ENCODE data around the gene CMC4.

- TF ChIP-seq POLR2AphosphoS5 (IDR thresholded peaks at IDR 0.05; ENCODE audit: low read depth), result no peak
- no peak for TF ChIP-seq CTCF (IDR thresholded peaks at IDR 0.05; ENCODE audit: insufficient read depth, low read length)
- TF ChIP-seq REST (IDR thresholded peaks at IDR 0.05; ENCODE audit: insufficient replicate concordance, low read depth), result no peak
- no peak for TF ChIP-seq SPI1 (IDR thresholded peaks at IDR 0.05; ENCODE audit: borderline replicate concordance, low read depth)
Measured at GRCh38 chrX:155112171-155112570, 41.2 kb upstream of the CMC4 start.

Measured in HL-60 (cell line).